ENCODE measurements around the gene SGSM1. TPM values are rescaled to one million over a fixed set of nuclear protein-coding genes. Genes with fewer than 3 reads are reported as not detected.

Gene SGSM1
- total RNA-seq, 1 experiment from 2014 or later, result 4.1 TPM

GRCh38 chr22:24822471-24822870 is 16.5 kb downstream of the SGSM1 start:
- Mint-ChIP-seq H3K27me3 (ENCODE audit: low read depth) (no peaks in the 10 kb centered on the region), H3K9me3 (no peaks in the 10 kb centered on the region), H3K36me3 (no peaks in the 10 kb centered on the region), H3K4me1 (no peaks in the 10 kb centered on the region), H3K4me3 (no peak overlapping the region), H3K27ac (0 out of 2 replicates have a peak overlapping the region, but pooled peaks have one; percentile 12)
- TF ChIP-seq CREM (CRISPR knock-in tag; IDR thresholded peaks at IDR 0.05), result no peak
- TF ChIP-seq ZNF263 (CRISPR knock-in tag; IDR thresholded peaks at IDR 0.05; ENCODE audit: low read depth), result no peak
- TF ChIP-seq ZNF317 (CRISPR knock-in tag; IDR thresholded peaks at IDR 0.05; ENCODE audit: borderline replicate concordance, low read depth), result no peak
- DNase-seq (ENCODE audit: low spot score), result no peak
- no peak for ATAC-seq
- ChIA-PET POLR2A (no interaction called here), CTCF (interaction anchor here (0.8 kb wide), 1 partner anchor 53 kb away, joined by 4 read pairs; no protein-coding TSS in a partner anchor)

- Mint-ChIP-seq H3K36me3 (no peaks in the 10 kb centered on the region), H3K4me3 (no peak overlapping the region), H3K27me3 (ENCODE audit: low read depth) (no peaks in the 10 kb centered on the region), H3K9me3 (no peaks in the 10 kb centered on the region), H3K4me1 (no peaks in the 10 kb centered on the region), H3K27ac (no peak overlapping the region)
- ChIA-PET CTCF (no interaction called here), POLR2A (no interaction called here)
- DNase-seq (ENCODE audit: low spot score), result no peak
- TF ChIP-seq MLX (CRISPR knock-in tag; IDR thresholded peaks at IDR 0.05) (no peak), ZNF138 (CRISPR knock-in tag; conservative IDR thresholded peaks at IDR 0.05) (no peak), USF1 (CRISPR knock-in tag; IDR thresholded peaks at IDR 0.05) (no peak), ZNF416 (CRISPR knock-in tag; IDR thresholded peaks at IDR 0.05) (no peak), TP53 (CRISPR knock-in tag; IDR thresholded peaks at IDR 0.05) (no peak), NFATC4 (CRISPR knock-in tag; IDR thresholded peaks at IDR 0.05) (no peak), RORB (CRISPR knock-in tag; IDR thresholded peaks at IDR 0.05) (no peak), ZNF532 (CRISPR knock-in tag; IDR thresholded peaks at IDR 0.05; ENCODE audit: borderline replicate concordance) (no peak), E2F1 (CRISPR knock-in tag; IDR thresholded peaks at IDR 0.05) (no peak), KAT7 (CRISPR knock-in tag; IDR thresholded peaks at IDR 0.05; ENCODE audit: borderline replicate concordance) (no peak)
- no peak for ATAC-seq
These were observed 17.8 kb downstream of the SGSM1 start for GRCh38 chr22:24823787-24824186.

- no peak overlapping the region for H3K27ac Mint-ChIP-seq
- CTCF ChIA-PET, result no interaction called here
- no peaks in the 10 kb centered on the region for H3K36me3 Mint-ChIP-seq
- TF ChIP-seq ZNF532 (CRISPR knock-in tag; IDR thresholded peaks at IDR 0.05; ENCODE audit: borderline replicate concordance), result no peak
- no peak for TF ChIP-seq JAZF1 (CRISPR knock-in tag; IDR thresholded peaks at IDR 0.05)
- no peak for TF ChIP-seq MLX (CRISPR knock-in tag; IDR thresholded peaks at IDR 0.05)
- TF ChIP-seq ZMAT4 (CRISPR knock-in tag; IDR thresholded peaks at IDR 0.05), result no peak
- TF ChIP-seq ZNF396 (CRISPR knock-in tag; IDR thresholded peaks at IDR 0.05; ENCODE audit: borderline replicate concordance), result no peak
- no peak for TF ChIP-seq ZNF138 (CRISPR knock-in tag; conservative IDR thresholded peaks at IDR 0.05)
- H3K4me1 Mint-ChIP-seq, result no peaks in the 10 kb centered on the region
- ATAC-seq, result no peak
- H3K9me3 Mint-ChIP-seq, result no peaks in the 10 kb centered on the region
- H3K4me3 Mint-ChIP-seq, result no peak overlapping the region
- no peak for DNase-seq (ENCODE audit: low spot score)
- H3K27me3 Mint-ChIP-seq (ENCODE audit: low read depth), result no peaks in the 10 kb centered on the region
- POLR2A ChIA-PET, result no interaction called here
These were observed 18.2 kb downstream of the SGSM1 start for GRCh38 chr22:24824250-24824649.
